Anterior cingulate cortex (tissue), 58 donors: ENCODE measurements around the gene PSTPIP1.

ENCODE experiments used
- DNase-seq, 58 donors: peaks; one replicate each; lab custom pipeline; 2025; lab: John Stamatoyannopoulos, UW

Gene PSTPIP1

GRCh38 chr15:77037388-77038209 is 42.7 kb downstream of the PSTPIP1 start:
- DNase-seq, result no peak

GRCh38 chr15:77038312-77039216 is 43.6 kb downstream of the PSTPIP1 start:
- no peak for DNase-seq

- no peak for DNase-seq
Observed at GRCh38 chr15:77039217-77039533, 44.2 kb downstream of the PSTPIP1 start.

GRCh38 chr15:77039848-77040247 is 44.9 kb downstream of the PSTPIP1 start:
- no peak for DNase-seq

- no peak for DNase-seq
Observed at GRCh38 chr15:77040673-77041072, 45.7 kb downstream of the PSTPIP1 start.

- no peak for DNase-seq
Observed at GRCh38 chr15:77042245-77042919, 47.5 kb downstream of the PSTPIP1 start.

- no peak for DNase-seq
Observed at GRCh38 chr15:77042955-77043920, 48.3 kb downstream of the PSTPIP1 start.

- DNase-seq, result peak in 11 of 58 donors; percentile 33 to 74 (median 42)
Observed at GRCh38 chr15:77044228-77045042, 49.5 kb downstream of the PSTPIP1 start.

- DNase-seq, result no peak
Observed at GRCh38 chr15:77045985-77046384, 51.1 kb downstream of the PSTPIP1 start.

- no peak for DNase-seq
Observed at GRCh38 chr15:77046704-77047412, 51.9 kb downstream of the PSTPIP1 start.

GRCh38 chr15:77048135-77048876 is 53.4 kb downstream of the PSTPIP1 start:
- no peak for DNase-seq

GRCh38 chr15:77052556-77052955 is 57.6 kb downstream of the PSTPIP1 start:
- DNase-seq, result no peak

- DNase-seq, result no peak
Observed at GRCh38 chr15:77053709-77054108, 58.8 kb downstream of the PSTPIP1 start.

- DNase-seq, result no peak
Observed at GRCh38 chr15:77057072-77057471, 62.1 kb downstream of the PSTPIP1 start.

- no peak for DNase-seq
Observed at GRCh38 chr15:77057685-77058084, 62.8 kb downstream of the PSTPIP1 start.

- DNase-seq, result no peak
Observed at GRCh38 chr15:77058468-77058867, 63.5 kb downstream of the PSTPIP1 start.

- peak in 2 of 58 donors; percentile 20 to 28 for DNase-seq
Observed at GRCh38 chr15:77059786-77060361, 64.9 kb downstream of the PSTPIP1 start.
